HFF-Myc (cell line): ENCODE measurements around the gene CDH20.

Experiments used
- DNase-seq: peaks from one replicate; pipeline ENCODE4 v3.0.0-alpha.2; 2011; ENCODE audit warnings: low read depth; ENCODE audit errors: extremely low read depth
- H3K4me3 ChIP-seq: replicated peaks from 2 replicates; pipeline ENCODE4 v1.5.1; 2011; ENCODE audit warnings: low read depth, mild to moderate bottlenecking, control low read depth, low read length
- TF ChIP-seq, protein P1 (sequence below): IDR thresholded peaks from 2 replicates; pipeline ENCODE4 v1.5.1; 2012; ENCODE audit warnings: mild to moderate bottlenecking, low read depth, low read length, control low read depth; ENCODE audit errors: missing control alignments

CDH20 gene

DNA sequence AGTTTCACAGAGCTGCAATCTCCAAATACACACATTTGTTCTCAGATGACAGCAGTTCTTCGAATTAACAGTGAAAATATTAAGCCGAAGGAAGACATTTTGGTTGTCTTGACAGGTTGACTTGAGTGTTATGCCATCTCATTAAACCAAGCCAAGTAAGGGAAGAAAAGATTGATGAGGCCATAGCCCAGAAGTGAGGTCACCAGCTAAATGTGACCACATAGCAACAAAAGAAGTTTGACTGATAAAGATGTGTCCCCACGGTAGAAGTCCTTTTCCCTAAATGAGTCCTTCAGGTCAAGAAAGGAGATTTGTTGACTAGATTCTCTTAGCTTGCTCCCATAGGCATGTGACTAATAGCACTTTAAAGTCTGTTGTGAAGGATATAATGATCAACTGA lies 156.1 kb downstream of the CDH20 start:
- TF ChIP-seq, protein P1, sequence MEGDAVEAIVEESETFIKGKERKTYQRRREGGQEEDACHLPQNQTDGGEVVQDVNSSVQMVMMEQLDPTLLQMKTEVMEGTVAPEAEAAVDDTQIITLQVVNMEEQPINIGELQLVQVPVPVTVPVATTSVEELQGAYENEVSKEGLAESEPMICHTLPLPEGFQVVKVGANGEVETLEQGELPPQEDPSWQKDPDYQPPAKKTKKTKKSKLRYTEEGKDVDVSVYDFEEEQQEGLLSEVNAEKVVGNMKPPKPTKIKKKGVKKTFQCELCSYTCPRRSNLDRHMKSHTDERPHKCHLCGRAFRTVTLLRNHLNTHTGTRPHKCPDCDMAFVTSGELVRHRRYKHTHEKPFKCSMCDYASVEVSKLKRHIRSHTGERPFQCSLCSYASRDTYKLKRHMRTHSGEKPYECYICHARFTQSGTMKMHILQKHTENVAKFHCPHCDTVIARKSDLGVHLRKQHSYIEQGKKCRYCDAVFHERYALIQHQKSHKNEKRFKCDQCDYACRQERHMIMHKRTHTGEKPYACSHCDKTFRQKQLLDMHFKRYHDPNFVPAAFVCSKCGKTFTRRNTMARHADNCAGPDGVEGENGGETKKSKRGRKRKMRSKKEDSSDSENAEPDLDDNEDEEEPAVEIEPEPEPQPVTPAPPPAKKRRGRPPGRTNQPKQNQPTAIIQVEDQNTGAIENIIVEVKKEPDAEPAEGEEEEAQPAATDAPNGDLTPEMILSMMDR: no peak
- no peak overlapping the region for H3K4me3 ChIP-seq
- DNase-seq: no peak

DNA sequence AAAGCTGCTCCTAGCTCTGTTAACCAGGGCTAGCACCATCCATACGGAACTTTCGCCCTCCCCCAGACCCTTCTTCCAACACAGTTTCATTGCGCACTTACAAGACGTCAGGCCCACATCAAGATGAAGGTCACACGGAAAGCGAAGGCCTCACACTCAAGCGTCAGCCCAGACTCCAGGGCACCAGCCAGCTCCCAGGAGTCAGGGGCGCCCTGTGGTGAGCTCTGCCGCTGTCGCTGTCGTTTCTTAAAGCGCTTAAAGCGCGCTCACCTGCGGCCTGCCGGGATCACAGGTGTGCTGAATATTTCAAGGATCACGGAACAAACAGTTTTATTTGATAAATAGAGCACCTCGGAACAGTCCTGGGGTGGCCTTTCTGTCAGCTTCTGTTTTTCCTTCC lies 163.1 kb downstream of the CDH20 start:
- H3K4me3 ChIP-seq: no peak overlapping the region
- no peak for DNase-seq

DNA sequence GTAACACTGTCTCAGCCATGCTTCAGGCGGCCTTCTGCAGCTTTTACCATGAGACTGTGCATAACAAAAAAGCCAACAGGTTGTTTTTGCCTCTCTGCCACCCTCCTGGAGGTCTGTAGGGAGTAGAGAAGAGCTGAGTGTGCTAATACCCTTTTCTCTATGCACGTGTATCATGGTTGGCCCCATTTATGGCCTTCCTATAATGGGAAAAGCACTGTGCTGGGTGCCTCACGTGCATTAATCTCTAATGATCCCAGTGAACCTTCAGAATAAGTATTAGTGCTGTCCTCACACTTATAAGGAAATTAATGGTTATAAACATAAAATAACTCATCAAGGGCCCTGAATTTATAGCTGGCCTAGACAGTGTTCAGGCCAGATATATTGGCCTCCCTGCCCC lies 164.2 kb downstream of the CDH20 start:
- no peak for DNase-seq
- TF ChIP-seq, protein P1: no peak
- H3K4me3 ChIP-seq: no peak overlapping the region

More for the DNA sequence above, 163.1 kb downstream of the CDH20 start:
- TF ChIP-seq, protein P1: no peak

DNA sequence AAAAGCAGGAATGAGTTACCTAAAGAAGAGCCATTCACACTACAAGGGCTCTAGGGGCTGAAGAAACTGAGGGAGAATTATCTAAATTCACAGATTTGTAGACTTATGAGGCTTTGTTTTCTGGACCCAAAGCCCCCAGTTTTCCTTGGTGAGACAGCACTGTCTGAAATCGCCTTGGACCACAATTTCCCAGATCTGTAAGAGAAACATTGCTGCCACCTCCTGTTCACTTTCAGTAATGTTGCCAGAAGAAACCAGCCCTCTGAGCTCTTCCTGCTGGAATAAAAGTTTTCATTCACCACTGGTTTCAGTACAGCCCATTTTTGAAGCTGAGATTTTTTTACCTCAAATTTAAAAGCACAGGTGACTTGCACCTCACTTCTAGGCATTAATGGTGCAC lies 169.2 kb downstream of the CDH20 start:
- TF ChIP-seq, protein P1: peak; percentile 67
- DNase-seq: peak; percentile 35
- H3K4me3 ChIP-seq: no peak overlapping the region

DNA sequence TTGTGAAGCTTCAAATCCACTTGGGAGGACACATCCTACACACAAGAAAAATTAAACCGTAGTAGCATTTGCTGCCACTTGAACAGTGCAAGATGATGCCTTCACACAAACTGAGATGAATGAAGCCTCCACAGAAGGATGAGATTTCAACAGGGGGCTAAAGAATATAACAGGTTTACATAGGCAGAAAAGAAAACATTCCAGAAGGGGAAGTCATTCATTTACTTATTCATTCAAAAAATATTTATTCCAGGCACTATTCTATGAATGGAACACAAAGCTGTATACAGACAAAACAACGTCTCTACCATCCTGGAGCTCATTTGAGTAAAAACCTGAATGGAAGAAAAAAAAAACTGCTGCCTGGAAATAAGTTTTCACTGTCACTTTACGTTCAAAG lies 170.5 kb downstream of the CDH20 start:
- DNase-seq: no peak
- no peak overlapping the region for H3K4me3 ChIP-seq
- TF ChIP-seq, protein P1: no peak

DNA sequence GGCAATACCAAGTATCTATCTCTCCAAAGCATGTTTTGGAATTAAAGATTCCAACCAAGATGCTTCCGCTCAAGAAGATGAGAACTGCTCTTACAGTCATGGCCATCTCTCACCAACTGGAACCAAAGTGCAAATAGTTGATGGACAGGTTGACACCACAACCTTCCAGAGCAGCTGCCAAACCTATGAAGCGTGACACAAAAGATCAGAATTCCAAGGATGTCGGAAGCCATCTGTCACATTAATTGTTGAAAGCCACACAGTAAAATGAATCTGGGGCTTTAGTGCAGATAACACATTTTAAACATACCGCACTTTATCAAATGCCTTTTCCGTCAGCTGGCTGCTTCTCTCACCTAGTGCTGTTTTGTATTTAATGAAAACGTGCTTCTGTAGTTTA lies 195.7 kb downstream of the CDH20 start:
- no peak for DNase-seq
- TF ChIP-seq, protein P1: no peak
- no peak overlapping the region for H3K4me3 ChIP-seq

DNA sequence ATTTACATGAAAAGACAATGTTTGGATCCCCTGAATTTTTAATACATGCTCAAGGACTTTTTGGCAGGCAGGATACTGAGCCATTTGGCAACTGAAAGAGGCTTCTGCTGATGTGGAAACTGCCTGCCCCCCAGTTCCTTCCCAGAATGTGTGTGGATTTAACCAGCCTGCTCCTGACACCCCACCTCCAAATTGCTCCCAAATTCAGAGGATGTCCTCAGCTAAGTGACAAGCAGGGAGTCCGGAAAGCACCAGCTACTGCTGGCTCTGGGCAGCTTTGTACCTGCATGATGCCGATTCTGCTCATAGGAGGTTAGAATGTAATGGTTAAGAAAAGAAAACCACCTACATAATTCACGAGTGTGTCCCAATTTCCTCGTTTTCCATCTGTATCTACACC lies 197.5 kb downstream of the CDH20 start:
- no peak for DNase-seq
- TF ChIP-seq, protein P1: no peak
- no peak overlapping the region for H3K4me3 ChIP-seq
